Stomach (tissue), 4 donors: Measurements from ENCODE around the gene SEMA4C.

ENCODE experiments used
- CTCF ChIP-seq, 7 experiments: fragments of 450-650 bp in 4 of 7; fragments of 200-600 bp in 3 of 7; sonication (generic) in 3 of 7; IDR thresholded peaks; one replicate each; pipeline ENCODE4 v1.5.1; 2016 to 2019; ENCODE audit warnings: antibody characterized with exemption in 7 of 7, control low read depth in 2 of 7, mild to moderate bottlenecking in 1 of 7
- POLR2A ChIP-seq, 4 donors: fragments of 450-650 bp; IDR thresholded peaks; one replicate each; pipeline ENCODE4 v1.6.1; 2016; ENCODE audit warnings: antibody characterized with exemption in 4 of 4, control low read depth in 2 of 4, mild to moderate bottlenecking in 1 of 4, moderate library complexity in 1 of 4

- TF ChIP-seq CTCF (IDR thresholded peaks at IDR 0.05): no peak
- TF ChIP-seq POLR2A (IDR thresholded peaks at IDR 0.05): no peak
Observed at GRCh38 chr2:96873651-96874096, 3.8 kb upstream of the SEMA4C start.
